ENCODE results near the gene RSAD1. TPM values are rescaled to one million over a fixed set of nuclear protein-coding genes. Genes with fewer than 3 reads are reported as not detected.

The RSAD1 gene
- total and polyA plus RNA-seq, 9 donors: 23.9 to 42.0 (median 33.7) TPM

DNA sequence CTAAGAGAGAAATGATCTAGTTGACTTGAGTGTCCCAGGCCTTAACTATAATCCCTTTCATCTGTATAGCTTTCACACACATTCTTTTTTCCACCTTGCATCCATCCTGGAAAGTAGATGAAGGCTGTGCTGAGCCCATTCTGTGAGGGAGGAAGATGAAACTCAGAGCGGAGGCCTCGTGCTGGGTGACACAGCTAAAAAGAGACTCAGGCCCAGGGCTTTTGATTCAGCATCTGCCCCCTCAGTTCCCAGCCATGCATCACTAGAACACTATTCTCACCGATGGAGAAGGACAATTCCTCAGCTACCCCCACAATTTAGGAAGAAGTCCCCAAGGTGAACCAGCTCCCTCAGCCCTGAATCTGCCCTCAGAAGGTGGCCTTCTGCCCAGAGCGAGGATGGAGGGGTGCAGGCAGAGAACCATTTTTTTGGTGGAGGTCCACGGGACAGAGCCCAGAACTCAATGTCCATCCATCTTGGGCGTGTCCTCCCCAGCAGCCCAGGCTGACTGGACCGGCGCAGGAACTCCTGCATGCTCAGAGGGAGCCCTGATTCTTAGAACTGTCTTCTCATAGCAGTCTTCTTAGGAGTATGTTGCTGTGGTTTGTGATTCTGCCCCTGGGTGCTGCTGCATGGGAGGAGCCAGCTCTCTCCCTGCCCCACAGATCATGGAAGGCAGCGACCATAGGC is 23.8 kb downstream of the RSAD1 start:
- Histone ChIP-seq H3K9me3 (replicated peaks; ENCODE audit: control insufficient read depth, low read depth, low read length) (no peaks in the 10 kb centered on the region), H3K36me3 (ENCODE audit: control insufficient read depth, insufficient read depth, low read length) (no peaks in the 10 kb centered on the region), H3K27ac (ENCODE audit: low read length) (no peak overlapping the region), H3K4me1 (ENCODE audit: control insufficient read depth, insufficient read depth, low read length) (peaks cover 1% of the 10 kb centered on the region), H3K4me3 (ENCODE audit: low read length) (no peak overlapping the region), H3K27me3 (ENCODE audit: control insufficient read depth, insufficient read depth, low read length) (peaks cover 4% of the 10 kb centered on the region)
- DNase-seq: no peak
- WGBS (ENCODE audit: insufficient coverage): 84% methylated on average over 7 of the region's 9 CpGs

GRCh38 chr17:50505591-50506130 is 27.0 kb downstream of the RSAD1 start:
- H3K27me3 ChIP-seq (ENCODE audit: control insufficient read depth, insufficient read depth, low read length): no peaks in the 10 kb centered on the region
- no peak overlapping the region for H3K27ac ChIP-seq (ENCODE audit: low read length)
- peaks cover 14% of the 10 kb centered on the region for H3K4me1 ChIP-seq (ENCODE audit: control insufficient read depth, insufficient read depth, low read length)
- no peaks in the 10 kb centered on the region for H3K9me3 ChIP-seq (replicated peaks; ENCODE audit: control insufficient read depth, low read depth, low read length)
- no peak for DNase-seq
- no peak overlapping the region for H3K4me3 ChIP-seq (ENCODE audit: low read length)
- no peaks in the 10 kb centered on the region for H3K36me3 ChIP-seq (ENCODE audit: control insufficient read depth, insufficient read depth, low read length)
- WGBS (ENCODE audit: insufficient coverage): 55% methylated on average over 3 of the region's 7 CpGs

- DNase-seq: no peak
- no peaks in the 10 kb centered on the region for H3K9me3 ChIP-seq (replicated peaks; ENCODE audit: control insufficient read depth, low read depth, low read length)
- no peak overlapping the region for H3K4me3 ChIP-seq (ENCODE audit: low read length)
- peaks cover 14% of the 10 kb centered on the region for H3K4me1 ChIP-seq (ENCODE audit: control insufficient read depth, insufficient read depth, low read length)
- 81% methylated on average over 6 of the region's 7 CpGs for WGBS (ENCODE audit: insufficient coverage)
- H3K36me3 ChIP-seq (ENCODE audit: control insufficient read depth, insufficient read depth, low read length): no peaks in the 10 kb centered on the region
- no peak overlapping the region for H3K27ac ChIP-seq (ENCODE audit: low read length)
- H3K27me3 ChIP-seq (ENCODE audit: control insufficient read depth, insufficient read depth, low read length): no peaks in the 10 kb centered on the region
These were observed 27.6 kb downstream of the RSAD1 start for GRCh38 chr17:50506298-50506697.

- H3K36me3 ChIP-seq (ENCODE audit: control insufficient read depth, insufficient read depth, low read length): no peaks in the 10 kb centered on the region
- H3K27me3 ChIP-seq (ENCODE audit: control insufficient read depth, insufficient read depth, low read length): peaks cover 2% of the 10 kb centered on the region
- peaks cover 14% of the 10 kb centered on the region for H3K4me1 ChIP-seq (ENCODE audit: control insufficient read depth, insufficient read depth, low read length)
- H3K9me3 ChIP-seq (replicated peaks; ENCODE audit: control insufficient read depth, low read depth, low read length): no peaks in the 10 kb centered on the region
- peak; percentile 92 for DNase-seq
- H3K27ac ChIP-seq (ENCODE audit: low read length): peak within 1 kb of the TSS; percentile 83
- H3K4me3 ChIP-seq (ENCODE audit: low read length): peak within 1 kb of the TSS; percentile 59
- 5% methylated on average over 59 of the region's 66 CpGs for WGBS (ENCODE audit: insufficient coverage)
These were observed 29.4 kb downstream of the RSAD1 start, which contains the start of gene MYCBPAP for GRCh38 chr17:50507871-50508572. MYCBPAP (plus strand) TSS chr17:50508439; CDS start chr17:50508675, 236 bp downstream.

DNA sequence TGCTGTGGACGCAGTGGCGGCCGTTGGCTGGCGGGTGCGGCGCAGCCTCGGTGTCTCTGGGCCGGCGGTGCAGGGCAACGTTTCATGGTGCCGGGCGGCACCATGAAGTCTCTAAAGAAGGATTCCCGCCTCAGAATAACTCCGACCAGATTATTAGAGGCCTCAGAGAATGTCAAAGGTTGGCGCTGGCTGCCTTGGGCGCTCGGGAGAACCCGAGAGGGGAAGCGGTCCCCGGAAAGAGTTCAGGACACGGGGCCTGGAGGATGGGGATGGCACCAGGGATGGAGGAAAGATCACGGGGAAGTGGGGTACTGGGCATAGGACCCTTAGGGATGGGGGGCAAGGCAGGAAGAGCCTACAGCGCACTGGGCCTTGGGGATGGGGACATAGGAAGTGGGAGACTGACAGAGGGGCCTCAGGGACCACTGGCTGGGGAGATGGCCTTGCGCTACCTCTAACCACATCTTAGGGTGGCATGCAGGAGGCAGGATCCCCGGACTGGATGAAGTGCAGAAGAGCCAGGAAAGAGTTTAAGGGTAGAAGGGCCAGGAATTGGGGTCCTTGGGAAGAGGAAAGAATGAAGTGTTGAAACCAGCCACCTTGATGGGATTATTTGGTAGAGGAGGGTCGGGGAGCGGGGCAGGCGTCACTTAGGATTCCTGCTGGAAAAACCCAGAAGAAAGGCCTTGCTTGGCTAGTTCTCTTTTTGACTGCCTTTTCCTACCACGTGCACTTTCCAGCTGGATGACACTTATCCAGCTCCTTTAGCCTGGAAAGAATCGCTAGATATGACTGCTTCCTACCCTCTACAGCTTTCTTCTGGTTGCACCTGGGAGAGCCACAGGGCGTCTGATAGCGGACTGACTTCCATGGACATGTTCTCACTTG is 30.2 kb downstream of the RSAD1 start:
- DNase-seq: peak; percentile 84
- Histone ChIP-seq H3K9me3 (replicated peaks; ENCODE audit: control insufficient read depth, low read depth, low read length) (no peaks in the 10 kb centered on the region), H3K4me3 (ENCODE audit: low read length) (peak overlapping the region; percentile 59), H3K27ac (ENCODE audit: low read length) (peak overlapping the region; percentile 83), H3K36me3 (ENCODE audit: control insufficient read depth, insufficient read depth, low read length) (no peaks in the 10 kb centered on the region), H3K27me3 (ENCODE audit: control insufficient read depth, insufficient read depth, low read length) (peaks cover 2% of the 10 kb centered on the region), H3K4me1 (ENCODE audit: control insufficient read depth, insufficient read depth, low read length) (peaks cover 14% of the 10 kb centered on the region)
- WGBS (ENCODE audit: insufficient coverage): 10% methylated on average over 25 of the region's 32 CpGs

GRCh38 chr17:50511058-50511457 is 32.4 kb downstream of the RSAD1 start:
- Histone ChIP-seq H3K27ac (ENCODE audit: low read length) (no peak overlapping the region), H3K36me3 (ENCODE audit: control insufficient read depth, insufficient read depth, low read length) (no peaks in the 10 kb centered on the region), H3K9me3 (replicated peaks; ENCODE audit: control insufficient read depth, low read depth, low read length) (no peaks in the 10 kb centered on the region), H3K27me3 (ENCODE audit: control insufficient read depth, insufficient read depth, low read length) (peaks cover 2% of the 10 kb centered on the region), H3K4me1 (ENCODE audit: control insufficient read depth, insufficient read depth, low read length) (peaks cover 14% of the 10 kb centered on the region), H3K4me3 (ENCODE audit: low read length) (no peak overlapping the region)
- DNase-seq: no peak
- 31% methylated on average over 3 of the region's 3 CpGs for WGBS (ENCODE audit: insufficient coverage)

DNA sequence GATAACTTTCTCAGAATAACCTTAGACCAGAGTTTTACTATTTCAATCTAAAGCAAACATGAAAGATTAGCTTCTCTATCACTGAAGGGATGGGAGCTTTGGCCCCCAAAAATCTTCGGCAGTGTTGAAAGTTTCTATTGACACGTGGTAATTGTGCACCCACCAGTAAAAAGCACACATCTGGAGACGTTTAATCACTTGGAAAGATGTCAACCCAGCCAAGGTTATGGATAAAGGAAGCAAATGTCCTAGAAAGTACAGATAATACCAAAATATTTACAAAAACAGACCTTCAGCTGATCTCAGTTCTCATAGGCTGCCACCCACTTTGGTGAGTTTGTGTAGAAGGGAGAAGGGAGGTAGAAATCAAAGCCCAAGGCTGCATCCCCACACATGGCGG is 34.8 kb downstream of the RSAD1 start:
- no CpG with 5 or more reads among the region's 4 CpGs for WGBS (ENCODE audit: insufficient coverage)
- no peak overlapping the region for H3K27ac ChIP-seq (ENCODE audit: low read length)
- DNase-seq: peak; percentile 32

DNA sequence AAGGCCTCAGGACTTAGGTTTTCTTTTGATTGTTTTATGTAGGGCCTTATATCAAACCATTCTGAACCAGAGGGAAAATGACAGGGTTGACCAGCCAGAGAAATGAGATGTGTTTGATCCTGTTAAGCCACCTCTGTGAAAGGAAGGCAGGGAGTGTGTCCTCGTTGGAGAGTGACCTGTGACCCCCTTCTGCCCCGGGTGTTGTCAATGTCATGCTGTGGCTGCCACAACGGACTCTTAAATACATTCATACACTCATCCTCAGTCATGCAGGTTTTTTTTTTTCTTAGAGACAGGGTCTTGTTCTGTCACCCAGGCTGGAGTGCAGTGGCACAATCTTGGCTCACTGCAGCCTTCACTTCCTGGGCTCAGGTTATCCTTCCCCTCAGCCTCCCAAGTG is 35.7 kb downstream of the RSAD1 start:
- WGBS (ENCODE audit: insufficient coverage): no CpG with 5 or more reads among the region's 3 CpGs
- Histone ChIP-seq H3K36me3 (ENCODE audit: control insufficient read depth, insufficient read depth, low read length) (no peaks in the 10 kb centered on the region), H3K9me3 (replicated peaks; ENCODE audit: control insufficient read depth, low read depth, low read length) (no peaks in the 10 kb centered on the region), H3K4me3 (ENCODE audit: low read length) (no peak overlapping the region), H3K4me1 (ENCODE audit: control insufficient read depth, insufficient read depth, low read length) (peaks cover 2% of the 10 kb centered on the region), H3K27me3 (ENCODE audit: control insufficient read depth, insufficient read depth, low read length) (peaks cover 2% of the 10 kb centered on the region), H3K27ac (ENCODE audit: low read length) (no peak overlapping the region)
- DNase-seq: no peak

More for the DNA sequence above, 34.8 kb downstream of the RSAD1 start:
- H3K9me3 ChIP-seq (replicated peaks; ENCODE audit: control insufficient read depth, low read depth, low read length): no peaks in the 10 kb centered on the region
- peaks cover 2% of the 10 kb centered on the region for H3K27me3 ChIP-seq (ENCODE audit: control insufficient read depth, insufficient read depth, low read length)
- no peaks in the 10 kb centered on the region for H3K36me3 ChIP-seq (ENCODE audit: control insufficient read depth, insufficient read depth, low read length)
- H3K4me3 ChIP-seq (ENCODE audit: low read length): no peak overlapping the region
- H3K4me1 ChIP-seq (ENCODE audit: control insufficient read depth, insufficient read depth, low read length): peaks cover 9% of the 10 kb centered on the region

DNA sequence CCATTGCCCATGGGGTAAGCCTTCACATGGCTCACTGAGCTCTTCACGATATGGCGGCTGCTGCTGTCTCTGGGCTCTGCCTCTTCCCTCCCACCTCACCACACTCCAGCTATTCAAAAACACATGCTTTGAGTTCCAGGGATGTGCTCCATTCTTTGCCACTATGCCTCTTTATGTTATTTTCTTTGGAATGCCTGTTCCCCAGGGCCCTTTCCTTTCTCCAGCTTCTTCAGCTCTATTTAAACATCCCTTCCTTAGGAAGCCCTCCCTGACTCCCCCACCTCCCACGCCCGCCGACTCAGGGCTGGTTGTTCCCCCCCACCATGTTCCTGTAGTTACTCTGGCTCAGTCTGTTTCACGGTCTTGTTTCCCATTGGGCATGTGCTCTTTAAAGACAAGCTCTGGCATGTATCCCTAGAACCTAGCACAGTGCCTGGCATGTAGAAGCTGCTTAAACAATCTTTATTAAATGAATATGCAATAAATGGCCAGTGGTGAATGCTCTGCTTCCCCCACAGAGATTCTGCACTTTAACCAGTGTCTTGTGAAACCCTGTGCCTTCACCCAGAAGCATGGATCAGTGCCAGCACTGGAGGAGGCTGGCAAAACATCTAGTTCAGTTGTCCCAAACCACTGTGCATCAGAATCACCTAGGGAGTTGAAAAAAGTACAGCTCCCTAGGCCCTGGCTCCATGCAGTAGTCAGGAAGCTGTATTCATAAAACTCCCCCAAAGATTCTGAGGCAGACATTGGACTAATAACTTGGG is 36.5 kb downstream of the RSAD1 start:
- no peak for DNase-seq
- Histone ChIP-seq H3K4me3 (ENCODE audit: low read length) (no peak overlapping the region), H3K4me1 (ENCODE audit: control insufficient read depth, insufficient read depth, low read length) (peaks cover 2% of the 10 kb centered on the region), H3K9me3 (replicated peaks; ENCODE audit: control insufficient read depth, low read depth, low read length) (no peaks in the 10 kb centered on the region), H3K36me3 (ENCODE audit: control insufficient read depth, insufficient read depth, low read length) (no peaks in the 10 kb centered on the region), H3K27ac (ENCODE audit: low read length) (no peak overlapping the region), H3K27me3 (ENCODE audit: control insufficient read depth, insufficient read depth, low read length) (peaks cover 2% of the 10 kb centered on the region)
- WGBS (ENCODE audit: insufficient coverage): 64% methylated on average over 5 of the region's 6 CpGs

Measured in muscle of leg (tissue), 11 donors.